ENCODE data around the gene ATP8B4.

Gene ATP8B4

DNA sequence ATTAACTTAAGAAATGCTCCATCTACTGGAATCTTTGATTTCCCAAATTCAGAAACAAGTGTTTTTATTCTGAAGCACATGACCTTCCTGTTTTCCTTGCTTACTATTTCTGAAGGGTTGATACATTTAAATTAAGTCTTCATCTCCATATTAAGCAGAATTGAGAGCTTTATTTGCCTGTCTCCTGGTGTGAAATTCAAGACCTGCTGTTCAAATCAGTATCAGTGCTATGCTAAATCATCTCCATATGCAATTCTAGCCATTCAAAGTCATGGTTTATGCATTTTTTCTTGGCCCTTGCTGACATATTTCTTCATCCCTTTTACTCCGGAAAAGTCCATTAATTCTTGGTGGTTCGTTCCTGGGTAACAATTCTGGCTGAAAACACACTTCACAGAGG lies 195.4 kb downstream of the ATP8B4 start:
- no peak for DNase-seq

DNA sequence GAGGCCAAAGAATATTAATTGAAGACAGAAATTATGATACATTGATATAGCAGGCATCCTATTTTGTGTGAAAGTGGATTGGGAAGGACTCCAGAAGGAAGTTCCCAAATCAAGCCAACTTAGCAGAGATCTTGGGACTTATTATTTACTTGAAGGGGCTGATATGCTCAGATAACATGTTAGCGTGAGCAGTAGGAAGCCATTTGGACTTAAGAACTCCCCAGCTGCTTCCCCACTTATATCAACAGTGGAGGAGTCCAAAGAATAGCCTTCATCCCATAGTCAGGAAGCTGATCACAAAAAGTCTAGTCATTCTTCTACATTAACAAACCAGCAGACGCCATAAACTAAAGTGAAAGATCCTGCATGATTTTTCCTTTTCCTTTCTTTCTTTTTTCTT lies 200.0 kb downstream of the ATP8B4 start:
- DNase-seq = no peak

DNA sequence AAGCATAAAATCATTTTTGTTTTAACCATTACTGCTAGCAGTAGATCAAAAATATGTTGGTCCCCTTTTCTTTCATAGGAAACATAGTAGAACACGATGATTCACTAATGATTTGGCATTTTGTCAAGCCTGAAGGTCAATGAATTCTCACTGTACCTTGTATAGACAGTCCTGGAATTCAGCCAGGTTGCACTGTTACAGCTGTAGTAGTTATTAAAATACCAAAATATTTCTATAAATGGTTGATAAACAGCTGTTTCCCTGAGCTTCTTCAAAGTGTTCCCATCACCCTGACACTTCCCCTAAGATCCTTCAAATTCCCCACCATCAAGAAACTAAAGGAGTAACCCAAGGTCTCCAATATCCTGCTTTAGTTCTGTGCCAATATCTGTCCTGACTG lies 200.9 kb downstream of the ATP8B4 start:
- DNase-seq = peak; percentile 1

DNA sequence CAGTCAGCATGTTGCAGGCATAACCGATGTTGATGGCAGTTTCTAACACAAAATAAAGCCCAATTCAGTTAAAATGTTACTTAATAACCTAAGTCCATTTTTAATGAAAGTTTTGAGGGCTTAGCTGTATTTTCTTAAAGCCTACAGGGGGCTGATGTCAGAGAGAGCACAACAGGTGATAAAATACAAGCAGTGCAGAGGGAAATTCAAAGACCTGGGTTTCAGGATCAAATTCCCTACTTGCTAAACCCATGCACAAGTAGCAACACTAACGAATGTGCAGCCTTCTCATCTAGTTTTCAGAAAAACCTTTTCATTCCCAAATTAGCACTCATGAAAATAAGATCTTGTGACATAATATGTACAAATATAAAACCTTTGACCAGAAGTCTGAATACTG lies 202.0 kb downstream of the ATP8B4 start:
- DNase-seq = no peak

DNA sequence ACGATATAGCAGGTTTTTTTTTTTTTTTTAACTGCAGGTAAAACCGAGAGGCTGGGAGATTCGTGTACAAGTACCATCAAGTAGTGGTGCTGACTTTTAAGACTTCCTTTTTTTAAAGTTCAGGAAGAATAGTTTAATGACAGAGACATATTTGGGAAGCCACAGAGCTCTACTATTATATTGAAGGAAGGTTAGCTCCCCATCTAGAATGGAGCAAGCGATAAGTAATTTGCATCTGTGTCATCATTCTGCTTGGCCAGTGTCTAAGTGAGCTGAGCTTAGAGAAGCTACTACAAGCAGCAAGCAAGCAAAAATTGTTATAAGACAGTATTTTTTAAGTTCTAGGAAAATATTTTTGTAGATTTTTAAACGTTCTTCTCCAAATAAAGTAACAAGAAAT lies 203.2 kb downstream of the ATP8B4 start:
- no peak for DNase-seq

DNA sequence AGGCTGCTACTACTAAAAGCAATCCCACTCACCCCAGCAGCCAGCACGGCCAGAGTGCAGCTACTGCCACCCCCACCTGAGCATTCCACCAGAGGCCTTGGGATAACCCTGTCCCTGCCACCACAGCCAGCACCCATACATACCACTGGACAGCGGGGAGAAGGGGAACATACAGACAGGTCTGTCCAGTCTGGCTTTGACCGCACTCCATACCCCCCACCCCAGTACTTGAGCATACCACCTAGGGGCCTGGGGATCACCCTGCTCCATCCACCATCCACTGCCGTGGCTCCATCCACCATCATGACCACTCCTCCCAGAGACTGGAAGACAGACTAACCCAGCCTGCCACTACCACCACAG lies 210.1 kb downstream of the ATP8B4 start:
- no peak for DNase-seq

DNA sequence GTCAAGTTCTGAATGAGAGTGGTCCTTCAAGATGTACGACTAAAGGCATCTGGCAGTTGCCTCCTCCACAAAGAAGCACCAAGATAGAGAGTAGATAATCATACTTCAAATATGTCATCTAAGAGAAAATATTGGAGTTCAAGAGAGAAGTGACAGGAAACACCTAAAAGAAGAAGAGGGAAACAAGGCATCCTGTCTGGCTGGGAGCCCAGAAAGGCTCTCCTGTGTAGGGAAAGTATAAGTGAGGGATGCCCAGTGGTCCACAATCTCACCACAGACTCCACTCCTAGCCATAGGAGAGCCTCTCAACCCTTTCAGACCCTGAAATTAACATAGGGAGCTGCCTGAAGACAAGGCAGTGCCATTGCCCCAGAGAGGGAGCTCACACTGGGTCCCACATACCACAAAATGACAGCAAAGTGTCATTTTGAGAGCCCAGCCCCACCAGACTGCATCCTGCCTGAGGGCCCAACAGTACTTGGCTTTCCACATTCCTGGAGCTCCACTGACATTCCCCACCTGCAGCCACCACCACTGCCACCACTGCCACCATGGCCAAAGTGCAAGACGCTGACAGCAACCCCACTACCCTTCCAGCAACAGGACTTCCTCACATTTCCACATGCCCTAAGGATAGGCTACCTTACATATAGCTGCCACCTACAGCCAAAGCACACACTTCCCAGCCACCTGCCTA lies 210.6 kb downstream of the ATP8B4 start:
- no peak for DNase-seq

DNA sequence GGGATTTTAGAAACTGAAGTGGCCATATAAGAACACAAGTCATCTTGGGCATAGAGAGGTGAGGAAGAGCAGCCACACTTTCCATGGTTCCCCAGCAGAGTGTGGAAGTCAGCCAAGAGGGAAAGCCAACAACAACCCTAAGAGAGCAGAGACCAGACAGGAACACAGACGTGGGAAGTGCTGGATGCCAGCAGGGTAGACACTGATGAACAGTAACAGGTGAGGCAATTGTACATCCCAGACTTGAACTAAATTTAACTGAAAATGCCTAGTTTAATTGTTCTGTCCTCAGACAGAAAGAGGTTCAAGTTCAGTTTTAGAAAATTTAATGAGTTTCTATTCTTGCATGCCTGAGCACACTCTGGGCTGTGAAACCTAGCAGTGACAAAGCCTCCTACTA lies 212.1 kb downstream of the ATP8B4 start:
- no peak for DNase-seq

DNA sequence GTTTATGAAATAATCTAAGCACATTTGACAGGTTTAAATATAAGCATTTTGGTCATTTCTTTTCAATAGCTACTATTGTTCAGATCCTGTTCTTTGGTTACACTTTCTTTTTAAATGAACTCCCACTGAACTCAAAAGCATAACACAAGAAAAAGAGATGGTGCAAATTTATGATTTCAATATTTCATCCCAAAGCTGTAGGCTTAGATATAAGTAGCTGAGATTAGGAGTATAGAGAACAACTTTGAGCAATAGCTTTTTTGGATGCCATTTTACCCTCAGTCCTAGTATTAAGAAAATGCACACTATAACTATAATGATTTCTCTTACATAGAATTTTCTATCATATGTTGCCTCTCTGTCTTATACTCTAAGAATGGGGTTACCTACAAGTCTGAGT lies 213.8 kb downstream of the ATP8B4 start:
- no peak for DNase-seq

DNA sequence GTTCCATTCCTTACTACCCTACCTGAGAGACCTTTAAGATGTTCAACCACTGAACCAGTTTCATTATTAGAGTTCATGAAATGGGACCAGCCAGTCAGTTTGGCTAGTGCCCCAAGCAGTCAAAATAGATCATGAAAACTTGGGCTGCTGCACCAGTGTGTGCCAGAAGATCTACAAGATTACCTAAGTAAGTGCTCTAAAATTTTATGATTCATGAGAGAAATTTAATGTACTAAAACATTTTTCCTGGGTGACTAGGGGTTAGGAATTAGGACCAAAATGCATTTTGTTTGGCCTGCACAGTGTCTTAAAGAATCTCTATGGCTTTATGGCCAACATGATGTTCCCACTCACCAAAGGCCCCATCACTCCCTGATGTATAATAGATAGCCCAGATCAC lies 214.7 kb downstream of the ATP8B4 start:
- no peak for DNase-seq

DNA sequence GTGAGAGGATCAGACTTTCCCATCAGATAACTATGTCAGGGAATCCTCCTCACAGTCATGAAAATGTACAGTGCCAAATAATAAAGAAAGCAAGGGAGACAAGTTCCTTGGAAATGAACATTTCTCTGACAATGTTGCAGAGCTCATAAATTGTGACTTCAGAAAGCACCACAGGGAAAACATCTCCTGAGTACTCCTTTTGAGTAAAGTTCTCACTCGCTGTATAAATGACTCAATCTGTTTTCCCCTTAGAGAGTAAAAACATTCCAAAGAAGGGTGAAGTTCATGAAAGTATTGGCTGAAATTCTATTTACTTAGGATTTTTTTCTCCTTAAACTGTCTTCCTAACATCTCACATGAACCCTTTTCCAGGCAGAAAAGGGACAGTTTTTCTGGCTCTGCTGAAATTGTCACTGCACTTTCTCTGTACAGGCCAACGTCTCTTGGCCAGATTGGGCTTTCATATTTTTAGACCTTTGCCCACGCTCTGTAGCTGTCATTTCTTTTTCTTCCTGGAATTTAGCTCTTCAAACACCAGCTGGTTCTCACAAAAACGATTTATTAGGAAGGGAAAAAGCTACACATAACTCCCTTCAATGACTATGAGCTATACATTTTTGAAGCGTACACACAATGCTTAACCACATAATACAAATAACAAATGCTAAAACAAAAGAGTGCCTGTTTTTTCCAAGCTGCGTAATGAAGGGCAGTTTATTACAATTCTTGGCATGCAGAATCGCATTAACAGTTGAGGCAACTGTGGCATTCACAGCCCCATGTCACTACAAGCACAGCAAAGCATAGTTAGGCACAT lies 216.1 kb downstream of the ATP8B4 start:
- DNase-seq = no peak

DNA sequence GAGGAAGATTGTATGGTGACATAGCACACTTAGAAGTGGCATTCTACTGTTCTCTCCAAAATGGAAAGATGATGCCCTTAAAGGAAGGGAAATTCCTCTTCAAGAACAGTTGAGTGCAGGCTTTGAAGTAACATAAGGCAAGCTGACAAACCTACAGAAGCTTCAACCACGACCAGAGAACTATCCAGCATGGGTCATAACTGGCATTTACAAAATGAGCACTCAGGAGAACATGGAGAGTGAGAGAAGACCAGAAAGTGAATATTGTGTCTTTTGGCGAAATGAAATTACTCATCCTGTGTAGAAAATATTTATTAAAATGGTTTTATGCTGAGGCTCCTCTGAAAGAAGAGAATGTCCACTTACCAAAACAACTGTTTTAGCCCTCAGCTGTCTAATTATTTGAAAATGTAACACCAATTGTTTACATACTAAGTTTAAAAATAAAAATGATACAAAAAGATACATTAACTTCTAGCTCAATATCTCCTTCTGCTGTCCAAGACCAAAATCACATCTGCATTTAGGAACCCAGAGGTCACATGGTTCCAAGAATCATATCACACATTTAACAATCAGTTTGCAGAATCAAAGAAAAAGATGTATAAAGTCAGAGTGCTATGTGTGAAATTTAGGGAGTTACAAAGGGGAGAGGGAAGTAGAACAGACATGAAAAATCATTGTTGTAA lies 216.9 kb downstream of the ATP8B4 start:
- no peak for DNase-seq

DNA sequence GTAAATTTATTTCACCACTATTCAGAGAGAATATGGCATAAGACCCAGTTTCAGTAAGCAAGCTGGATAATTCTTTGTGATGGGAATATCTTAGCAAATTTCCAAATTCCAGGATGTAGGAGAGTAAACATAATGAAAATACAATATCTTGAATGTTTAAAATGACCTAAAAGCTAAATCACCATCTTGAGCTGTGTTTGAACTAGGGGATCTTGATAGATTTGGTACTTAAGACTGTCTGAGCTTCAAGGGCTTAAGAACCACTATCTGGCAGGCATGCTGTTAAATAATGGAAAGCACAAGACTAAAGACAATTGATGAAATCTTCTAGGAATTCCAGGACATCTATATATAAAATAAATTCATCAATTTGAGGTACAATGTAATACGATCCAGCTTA lies 217.7 kb downstream of the ATP8B4 start:
- no peak for DNase-seq

DNA sequence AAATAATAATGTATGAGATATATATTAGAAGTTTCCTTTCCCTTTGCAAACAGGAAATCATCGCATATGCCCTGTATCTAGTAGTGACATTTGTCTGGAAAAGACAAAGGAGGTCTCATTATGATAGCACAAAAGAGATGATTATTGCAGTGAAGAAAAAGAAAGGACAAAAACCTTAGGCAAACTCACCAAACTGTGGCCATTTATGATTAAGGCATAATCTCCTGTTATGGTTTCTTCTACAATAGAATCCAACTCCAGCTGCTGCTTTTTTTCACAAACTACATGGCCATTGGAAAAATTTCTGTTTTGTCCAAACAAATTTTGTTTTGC lies 218.2 kb downstream of the ATP8B4 start:
- DNase-seq = no peak

DNA sequence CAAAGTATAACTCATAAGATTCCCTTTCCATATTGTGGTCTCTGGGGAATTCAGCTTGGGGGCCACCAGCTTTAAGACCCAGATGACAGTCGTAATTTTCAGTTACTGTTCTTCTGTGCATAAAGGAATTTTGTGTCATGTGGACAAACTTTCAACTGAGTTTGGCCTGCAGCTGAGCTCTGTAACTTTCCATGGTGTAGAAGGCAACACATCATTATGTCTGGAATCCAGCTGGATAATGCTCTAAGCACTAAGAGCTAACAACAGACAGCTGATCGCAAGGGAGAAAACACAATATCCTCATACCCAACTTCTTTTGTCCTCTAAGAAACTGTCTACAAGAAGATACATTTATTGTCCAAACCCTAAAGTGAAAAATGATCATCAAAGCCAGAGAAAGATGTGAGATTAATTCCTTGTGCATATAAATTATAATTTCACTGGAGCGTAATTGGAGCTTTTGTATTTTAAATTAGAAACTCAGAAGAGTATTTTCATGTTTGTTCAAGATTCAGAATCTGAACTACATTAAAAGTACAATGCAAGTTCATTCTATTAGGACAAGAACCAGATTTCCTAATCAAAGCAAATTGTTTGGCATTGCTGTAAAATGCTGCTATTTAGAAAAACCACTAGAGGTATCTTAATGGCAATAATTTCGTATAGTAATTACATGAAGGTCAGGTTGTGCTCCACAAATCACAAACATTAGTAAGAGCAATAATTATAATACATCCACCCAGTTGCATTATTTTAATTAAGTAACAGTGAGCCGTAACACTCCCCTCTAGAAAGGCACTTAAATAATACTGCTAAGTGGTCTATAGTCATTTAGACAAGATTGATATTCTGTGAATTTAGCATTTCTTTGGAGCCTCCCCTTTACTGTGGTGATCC lies 218.8 kb downstream of the ATP8B4 start:
- DNase-seq = no peak

DNA sequence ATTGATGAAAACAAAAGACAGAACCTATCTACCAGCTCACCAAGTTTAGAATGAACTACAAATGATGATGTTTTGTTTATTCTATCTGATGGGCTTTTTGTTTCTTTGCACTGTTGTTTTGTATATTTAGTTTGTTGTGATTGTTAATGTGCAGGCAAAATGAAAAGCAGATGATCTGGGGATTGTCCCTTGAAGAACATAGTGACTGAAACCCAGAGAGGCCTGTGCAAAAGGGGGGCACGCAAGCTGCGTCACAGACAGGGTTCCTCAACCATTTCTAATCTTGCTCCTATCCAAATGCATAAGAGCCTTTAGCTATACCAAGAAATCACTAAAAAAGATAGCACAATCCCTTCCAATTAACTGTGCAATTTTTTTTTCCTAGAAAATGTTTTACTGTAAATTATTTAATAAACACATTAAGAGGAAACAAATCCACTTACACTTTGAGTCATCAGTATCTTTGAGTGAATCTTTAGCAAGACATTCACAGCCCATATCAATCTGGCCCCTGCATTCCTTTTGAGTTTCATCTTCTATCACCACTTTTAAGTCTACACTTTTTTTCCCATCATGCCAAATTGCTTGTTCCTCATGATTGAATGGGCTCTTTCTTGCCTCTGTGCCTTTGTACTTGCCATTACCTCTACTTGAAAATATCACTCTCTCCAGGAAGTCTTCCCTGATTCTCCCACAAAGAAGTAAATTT lies 220.3 kb downstream of the ATP8B4 start:
- DNase-seq = no peak

DNA sequence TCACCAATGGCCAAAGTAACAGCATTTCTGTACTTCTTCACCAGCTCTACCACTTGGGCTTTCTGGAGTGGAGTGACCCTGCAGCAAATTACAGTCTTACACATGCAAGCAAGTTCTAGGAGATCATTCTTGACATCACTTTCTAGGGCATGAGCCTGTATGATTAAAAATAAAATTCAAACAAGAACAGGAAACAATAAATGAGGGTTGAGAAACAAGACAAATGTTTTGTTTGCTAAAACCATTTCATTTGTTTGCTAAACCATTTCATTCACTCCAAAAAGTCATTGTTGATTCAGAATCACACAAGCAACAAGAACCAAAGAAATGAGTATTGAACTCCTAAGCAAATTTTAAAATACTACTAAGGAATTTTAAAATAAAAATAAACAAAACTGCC lies 220.9 kb downstream of the ATP8B4 start:
- DNase-seq = no peak

DNA sequence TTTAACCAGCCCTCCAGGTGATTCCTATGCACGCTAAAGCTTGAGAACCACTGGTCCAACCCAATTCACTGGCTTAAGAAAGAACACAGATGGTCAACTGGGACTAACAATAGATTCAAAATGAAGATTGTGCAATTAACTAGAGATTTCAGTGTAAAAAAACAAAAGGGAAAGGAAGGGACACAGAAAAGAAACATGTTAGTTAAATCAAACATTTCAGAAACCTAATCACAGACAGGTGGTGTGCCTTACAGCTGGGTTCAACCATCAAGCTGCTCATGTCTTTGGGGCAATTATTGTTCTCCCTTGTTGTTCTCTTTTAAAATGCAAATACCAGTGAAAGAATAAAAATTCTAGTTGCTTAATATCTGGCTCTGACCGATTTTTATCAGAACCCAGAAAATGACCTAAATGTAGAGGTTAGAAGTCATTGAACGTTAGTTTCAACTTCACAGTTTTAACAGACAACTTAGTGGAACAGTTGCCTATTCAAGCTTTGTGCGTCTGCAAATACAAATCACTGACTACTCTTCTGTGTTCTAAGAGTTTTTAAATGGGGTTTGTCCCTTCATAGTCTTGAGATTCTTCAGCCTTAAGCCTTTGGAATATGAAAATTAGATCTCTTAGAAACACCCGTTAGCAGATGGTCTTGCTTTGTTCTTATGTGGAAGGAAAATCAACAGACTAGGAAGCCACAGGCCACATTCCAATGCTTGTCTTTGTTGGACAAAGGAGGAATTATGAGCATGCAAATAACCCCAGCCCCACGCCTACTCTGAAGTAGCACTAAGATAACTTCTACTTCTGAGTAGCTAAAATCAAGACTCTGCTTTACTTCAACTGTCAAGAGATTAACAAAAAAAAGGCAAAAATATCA lies 223.4 kb downstream of the ATP8B4 start:
- no peak for DNase-seq

DNA sequence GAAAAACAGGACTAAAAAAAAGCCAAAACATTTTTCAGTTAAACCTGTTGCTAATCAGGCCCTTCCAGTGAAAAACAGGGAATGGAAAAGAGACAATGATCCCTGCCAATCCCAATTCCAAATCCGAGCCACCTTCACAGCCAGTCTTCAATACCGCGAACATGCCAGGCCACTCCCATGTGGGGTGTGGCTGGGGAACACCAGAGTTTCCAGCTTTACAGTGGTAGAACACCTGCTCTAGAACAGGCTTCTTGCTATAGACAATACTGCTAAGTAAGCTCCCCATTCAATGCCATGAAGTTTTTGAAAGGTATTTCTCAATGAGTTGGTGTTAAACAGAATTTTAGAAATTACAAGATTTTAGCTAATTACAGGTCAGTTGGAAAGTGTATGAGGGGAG lies 228.3 kb downstream of the ATP8B4 start:
- DNase-seq = no peak

DNA sequence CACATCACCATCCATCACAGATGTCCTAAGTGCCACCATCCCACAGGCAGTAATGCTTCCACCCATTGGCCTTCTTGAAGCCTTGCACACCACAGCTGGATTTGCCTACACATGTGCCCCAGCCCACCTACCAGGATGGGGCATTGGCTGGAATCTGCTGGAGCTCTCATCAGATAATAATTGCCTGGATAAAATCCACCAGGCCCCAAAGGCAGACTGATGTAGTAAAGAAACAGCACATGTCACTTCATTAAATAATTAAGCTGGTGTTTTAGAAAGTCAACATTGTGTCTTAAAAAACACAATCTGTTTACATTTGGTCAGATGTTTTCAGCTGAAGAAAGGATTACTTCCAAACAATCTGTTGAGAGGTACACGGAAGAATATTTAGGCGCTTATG lies 229.5 kb downstream of the ATP8B4 start:
- no peak for DNase-seq

DNA sequence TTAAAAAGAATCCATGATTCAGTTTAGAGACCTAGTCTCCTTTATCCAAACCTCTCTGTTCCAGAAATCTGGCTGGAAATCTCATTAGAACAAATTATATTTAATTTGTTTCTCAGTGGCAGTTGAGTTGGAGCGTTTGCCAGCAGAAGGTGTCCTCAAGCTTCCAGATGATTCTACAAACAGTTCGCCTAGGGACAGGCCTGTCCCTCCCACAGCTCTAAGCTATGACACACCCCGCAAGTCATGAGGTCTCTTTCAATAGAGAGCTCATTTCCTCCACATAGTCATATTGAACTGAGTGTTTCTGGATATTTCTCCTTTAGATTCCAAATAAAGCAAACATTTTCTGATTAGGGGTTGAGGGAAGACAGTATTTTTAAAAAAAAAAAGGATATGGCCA lies 230.3 kb downstream of the ATP8B4 start:
- no peak for DNase-seq

DNA sequence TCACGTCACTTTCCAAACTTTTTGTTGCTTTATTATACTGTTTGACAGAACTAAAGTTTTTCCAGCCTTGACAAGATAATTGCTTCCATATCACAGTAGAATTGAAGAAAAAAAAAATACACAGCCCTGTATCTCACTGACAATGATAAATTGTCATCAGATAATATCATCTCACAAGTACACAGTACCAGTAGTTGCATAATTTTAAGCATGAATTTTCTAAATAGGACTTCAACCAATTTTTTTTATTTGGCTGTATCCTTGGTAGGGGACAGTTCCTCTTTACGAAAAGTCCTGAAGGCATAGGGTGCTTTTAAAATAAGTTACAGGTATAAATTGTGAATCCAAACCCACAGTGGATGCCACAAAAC lies 230.7 kb downstream of the ATP8B4 start:
- no peak for DNase-seq

All from NCI-H446 treated with DMSO at 0.1 percent for 48 hours (cell line).